HG02884 (cell line): Measurements from ENCODE around the gene HTR2A.

Source experiments
- ATAC-seq: cut with Tn5 transposase; IDR thresholded peaks from one replicate; pipeline ENCODE4 v1.9.1; 2021; ENCODE audit warnings: mild to moderate bottlenecking, moderate library complexity; ENCODE audit not compliant: unreplicated experiment

Gene HTR2A

DNA sequence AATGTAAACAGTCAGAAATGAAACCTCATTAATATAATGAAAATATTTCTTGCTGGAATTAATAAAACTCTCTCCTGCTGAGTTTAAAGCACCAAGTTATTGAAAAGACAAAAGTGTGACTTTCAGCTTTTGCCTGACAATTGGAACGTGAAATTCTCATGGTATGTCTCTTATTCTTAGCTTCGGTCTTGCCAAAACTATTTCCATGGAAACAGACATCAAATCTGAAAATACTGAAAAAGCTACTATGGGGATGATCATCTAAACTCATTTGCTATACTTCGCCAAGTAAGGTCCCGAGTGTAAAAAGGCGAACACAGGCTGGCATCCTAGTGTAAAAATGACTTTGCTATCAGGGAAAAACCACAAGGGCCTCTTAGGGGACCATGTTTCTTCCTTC lies 22.8 kb downstream of the HTR2A start:
- ATAC-seq, result no peak

DNA sequence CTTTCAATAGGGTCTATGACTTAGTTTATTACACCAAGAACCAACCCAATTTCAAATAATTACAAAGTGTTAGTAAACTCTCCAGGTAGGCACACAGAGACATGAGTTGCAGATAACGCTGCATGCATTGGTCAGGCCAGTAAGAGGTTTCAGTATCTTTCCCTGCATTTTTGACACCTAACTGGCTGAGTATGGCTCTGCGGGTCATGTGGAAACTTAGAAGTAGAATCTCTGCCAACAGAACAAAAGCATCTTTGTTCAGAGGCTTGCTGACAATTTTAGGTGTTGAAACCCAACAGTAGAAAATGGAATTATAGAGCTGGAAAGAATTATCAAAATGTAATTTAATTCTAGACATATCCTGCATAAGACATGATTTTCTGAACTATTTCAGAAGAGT lies 25.3 kb downstream of the HTR2A start:
- no peak for ATAC-seq

DNA sequence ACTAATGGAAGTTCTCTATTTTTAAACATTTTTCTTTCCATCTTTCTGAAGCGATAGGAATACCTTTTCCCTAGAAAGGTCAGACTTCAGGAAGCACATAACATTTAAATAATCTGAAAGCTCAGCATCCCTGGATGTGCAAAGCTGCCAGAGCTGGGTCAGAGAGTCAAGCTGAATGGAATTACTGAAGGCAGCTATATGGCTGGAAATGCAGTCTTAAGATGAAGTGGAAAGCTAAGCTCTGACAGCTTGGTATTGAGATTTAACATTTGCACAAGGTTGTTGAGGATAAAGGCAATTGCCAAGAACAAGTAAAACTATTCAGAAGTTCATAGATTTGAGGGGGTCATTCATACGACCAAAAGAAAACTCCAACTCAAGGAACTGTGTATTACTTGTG lies 28.8 kb downstream of the HTR2A start:
- no peak for ATAC-seq

DNA sequence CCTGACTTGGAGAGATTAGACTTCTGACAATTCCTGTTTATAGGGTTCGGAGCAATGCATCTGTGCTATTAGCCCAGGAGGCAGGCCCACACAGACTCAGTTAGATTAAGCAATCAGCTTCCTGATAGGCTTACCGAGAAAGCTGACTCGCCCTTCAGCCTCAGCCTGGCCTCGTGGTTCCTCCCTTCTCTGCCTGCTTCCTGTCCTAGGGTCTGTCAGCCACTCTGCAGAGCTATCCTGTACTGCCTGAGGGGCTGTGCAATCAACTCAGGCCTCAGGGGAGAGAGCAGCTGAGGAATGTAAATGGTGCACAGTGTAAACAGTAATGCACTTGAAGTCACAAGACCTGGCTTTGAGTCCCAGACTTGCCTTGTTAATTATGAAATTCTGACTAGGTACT lies 30.7 kb downstream of the HTR2A start:
- ATAC-seq, result no peak

DNA sequence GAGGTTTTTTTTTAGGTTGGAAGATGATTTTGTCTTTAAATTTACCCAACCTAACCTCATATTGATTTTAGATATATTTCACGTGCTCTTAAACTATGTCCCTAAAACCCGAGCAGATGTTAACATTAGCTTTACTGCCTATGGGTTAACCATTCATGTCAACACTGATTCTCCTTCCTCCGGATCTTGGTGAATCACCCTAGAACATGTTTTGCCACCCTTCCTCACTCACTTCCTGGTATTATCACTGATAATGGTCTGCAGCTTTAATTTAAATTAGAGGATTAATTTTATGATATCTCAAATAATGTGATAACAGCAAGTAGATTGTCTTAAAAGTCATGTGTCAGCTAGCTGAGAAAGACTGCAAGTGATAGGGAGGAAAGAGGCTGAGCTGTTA lies 31.9 kb downstream of the HTR2A start:
- ATAC-seq, result no peak

DNA sequence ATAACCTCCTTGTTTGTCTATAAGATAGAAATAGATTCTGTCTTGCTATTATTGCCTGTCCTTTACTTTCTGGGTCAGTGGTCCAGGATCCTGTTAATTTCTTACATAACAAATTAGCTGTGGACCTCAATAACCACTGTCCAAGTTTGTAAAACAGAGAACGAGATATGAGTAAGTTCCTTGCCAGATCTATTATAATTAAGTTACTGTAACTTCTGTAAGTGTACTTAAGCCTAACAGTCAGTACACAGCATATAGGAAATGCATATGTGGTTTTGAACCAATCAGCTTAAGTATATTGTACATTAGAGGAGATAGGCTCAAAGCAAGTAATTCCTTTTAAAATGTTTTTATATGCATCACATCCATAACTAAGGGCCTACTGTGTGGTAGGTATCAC lies 34.9 kb downstream of the HTR2A start:
- ATAC-seq, result peak; percentile 69

DNA sequence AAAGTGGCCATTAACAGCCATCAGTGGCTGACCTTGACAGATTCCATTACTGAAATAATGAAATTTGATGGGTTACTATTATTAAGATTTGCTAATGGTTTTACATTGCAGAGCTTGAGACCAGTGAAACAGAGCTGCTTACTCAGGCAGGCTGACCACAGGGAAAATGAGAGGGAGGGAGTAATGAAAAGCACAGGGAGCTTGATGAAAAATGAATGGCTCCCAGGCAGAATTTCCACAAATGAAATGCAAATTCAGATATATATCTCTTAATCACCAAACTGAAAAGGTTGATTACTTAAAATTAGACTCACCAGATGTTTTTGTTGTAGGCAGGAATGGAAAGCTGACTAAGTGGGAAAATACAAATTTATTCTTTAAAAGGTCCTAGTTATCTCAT lies 36.1 kb downstream of the HTR2A start:
- no peak for ATAC-seq

DNA sequence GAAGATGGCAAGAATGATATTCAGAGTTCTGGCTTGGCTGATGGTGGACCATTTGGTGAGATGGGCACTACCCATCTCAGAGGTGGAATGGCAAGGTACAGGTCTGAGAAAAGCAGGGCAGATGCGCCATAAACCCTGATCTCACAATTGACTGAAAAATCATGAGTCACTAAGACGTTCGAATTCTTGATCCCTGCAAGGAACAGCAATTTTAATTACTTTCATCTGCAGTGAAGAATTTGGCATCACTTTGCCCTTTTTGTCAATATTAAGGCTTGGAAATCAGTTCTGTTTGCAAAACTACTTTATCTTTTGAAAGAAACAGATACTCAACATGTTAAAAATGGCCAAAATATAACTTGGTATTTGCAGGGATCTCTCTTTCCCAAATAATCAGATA lies 38.1 kb downstream of the HTR2A start:
- ATAC-seq, result no peak

DNA sequence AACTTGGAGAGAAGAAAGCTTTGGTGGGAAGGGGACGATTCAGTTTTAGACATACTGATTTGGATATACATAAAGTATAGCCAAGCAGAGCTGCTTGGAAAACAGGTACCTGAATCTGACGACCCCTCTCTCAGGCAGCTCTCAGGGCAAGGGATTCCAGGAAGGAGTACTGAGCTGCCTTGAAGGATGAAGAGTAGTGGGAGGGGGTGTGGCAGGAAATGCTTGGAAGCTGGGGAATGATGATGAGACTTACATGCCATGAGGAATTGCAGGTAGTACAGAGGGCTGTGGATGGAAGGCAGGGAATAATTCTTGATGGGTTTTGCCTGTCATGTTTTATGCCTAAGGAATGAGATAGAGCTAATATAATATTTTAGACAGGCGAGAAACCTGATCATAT lies 38.7 kb downstream of the HTR2A start:
- no peak for ATAC-seq

DNA sequence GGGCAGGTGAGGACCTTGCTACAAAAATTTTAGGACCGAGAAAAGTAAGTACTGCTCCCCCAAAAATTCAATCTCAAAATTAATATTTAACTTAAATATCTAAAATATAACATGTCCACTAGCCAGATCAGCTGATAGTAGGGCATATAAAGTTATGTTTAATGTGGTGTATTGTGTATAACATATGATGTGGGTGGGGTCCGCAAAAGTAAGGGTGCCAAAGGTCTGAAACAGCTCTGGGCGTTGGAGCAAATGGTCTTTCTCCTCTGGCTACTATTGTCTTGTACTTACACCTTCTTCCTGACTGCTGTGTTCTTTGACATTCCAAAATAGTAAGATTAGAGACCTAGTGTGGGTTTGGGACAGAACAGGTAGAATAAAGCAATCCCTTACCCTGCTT lies 41.2 kb downstream of the HTR2A start:
- no peak for ATAC-seq

DNA sequence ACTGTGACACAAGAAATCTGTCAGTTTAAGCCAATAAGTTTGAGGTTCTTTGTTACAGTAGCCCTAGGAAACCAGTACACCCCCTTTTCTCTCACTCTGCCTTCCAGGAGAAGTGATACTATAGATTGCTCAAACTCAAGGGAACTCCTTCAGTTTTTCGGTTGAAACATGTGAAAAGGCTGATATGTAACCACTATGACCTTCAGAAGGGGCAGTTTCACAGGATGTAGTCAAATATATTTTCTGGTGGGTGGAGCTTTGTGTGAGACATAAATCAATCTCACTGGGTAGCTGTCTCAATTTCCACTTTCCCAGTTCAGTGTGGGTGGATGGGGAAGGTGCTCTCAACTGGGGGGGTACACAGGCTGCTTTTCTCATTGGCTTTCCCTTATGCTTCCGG lies 41.7 kb downstream of the HTR2A start:
- ATAC-seq, result peak; percentile 87

DNA sequence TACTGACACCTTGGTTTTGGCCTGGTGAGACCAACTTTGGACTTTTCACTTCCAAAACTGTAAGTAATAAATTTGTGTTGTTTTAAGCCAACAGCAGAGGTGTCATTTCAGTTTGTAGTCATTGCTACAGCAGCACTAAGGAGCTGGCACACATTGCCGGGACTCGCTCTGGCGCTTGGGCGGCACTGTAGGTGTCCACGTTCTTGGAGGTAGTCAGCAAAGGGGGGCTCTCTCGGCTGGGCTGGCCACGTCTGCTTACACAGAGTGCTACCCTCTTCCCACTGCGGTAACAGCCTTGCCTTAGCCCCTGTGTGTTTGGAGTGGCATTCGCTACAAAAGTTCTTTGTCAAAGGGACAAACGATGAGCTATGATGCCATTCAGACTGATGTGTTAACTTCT lies 44.7 kb downstream of the HTR2A start:
- no peak for ATAC-seq

DNA sequence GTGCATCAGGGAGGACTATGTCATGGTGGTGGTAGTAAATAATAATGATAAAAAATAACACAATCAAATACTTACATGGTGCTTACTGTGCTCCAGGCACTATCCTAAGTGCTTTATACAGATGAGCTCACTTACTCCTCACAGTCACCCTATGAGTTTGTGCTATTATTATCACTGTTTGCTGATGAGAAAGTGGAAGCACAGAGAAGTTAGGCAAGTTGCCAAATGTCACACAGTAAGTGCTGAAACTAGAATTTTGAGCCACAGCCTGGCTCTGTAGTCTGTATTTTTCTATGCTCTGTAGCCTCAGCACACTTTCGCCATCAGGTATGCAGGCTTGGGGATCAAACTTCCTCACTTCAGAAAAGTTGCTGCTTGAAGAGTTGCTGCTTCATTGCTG lies 46.6 kb downstream of the HTR2A start:
- ATAC-seq, result no peak

DNA sequence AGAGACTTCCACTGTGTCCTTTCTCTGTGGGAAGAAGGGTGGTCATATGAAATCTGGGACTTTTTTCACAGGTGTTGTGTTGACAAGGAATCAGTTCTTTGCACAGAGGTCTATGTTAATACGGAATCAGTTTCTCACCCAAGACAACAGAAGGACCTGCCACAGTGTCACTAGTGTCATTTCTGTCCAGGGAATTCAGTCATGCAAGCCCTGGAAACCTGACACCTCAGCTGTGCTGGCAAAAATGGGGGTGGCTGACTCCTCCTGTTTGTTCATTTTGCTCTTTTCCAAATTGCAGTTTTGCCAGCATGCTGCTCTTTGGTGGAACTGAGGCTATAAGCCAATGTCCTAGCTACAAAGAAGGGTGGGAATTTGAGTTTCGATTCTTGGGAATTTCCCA lies 50.1 kb downstream of the HTR2A start:
- no peak for ATAC-seq

DNA sequence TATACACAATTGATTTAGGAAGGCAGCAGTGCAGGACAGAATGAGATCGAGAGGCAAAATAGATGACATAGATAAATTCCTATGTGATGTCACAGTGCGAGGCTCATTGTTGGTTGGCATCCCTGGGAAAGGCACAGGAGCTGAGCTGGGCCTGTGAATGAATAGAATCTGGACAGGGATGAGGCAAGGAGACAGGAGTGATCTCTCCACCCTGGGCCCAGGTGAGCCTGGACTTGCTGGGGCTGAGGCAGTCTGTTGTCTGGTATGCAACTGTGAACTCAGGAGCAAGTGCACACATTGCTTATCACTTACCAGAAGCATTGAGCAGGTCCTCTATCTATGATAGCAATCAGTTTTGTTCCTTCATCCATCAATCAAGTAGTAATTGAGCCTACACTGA lies 51.7 kb downstream of the HTR2A start:
- no peak for ATAC-seq

DNA sequence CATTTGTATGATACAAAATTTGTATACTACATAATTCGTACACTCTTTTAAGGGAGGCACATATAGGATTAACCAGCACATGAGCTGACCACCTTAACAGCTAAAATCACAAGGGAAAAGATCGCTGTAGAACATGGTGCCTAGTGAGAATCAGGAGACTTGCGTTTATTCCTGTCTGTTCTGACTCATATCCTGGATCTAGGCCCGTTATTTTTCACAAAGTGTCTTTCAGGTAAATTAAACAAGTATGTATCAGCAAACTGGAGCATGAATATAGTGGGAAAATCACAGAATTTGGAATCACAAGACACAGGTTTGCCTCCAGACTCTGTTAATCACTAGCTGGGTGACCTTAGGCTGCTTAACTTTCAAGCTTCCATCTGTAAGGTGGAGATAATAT lies 52.4 kb downstream of the HTR2A start:
- no peak for ATAC-seq

DNA sequence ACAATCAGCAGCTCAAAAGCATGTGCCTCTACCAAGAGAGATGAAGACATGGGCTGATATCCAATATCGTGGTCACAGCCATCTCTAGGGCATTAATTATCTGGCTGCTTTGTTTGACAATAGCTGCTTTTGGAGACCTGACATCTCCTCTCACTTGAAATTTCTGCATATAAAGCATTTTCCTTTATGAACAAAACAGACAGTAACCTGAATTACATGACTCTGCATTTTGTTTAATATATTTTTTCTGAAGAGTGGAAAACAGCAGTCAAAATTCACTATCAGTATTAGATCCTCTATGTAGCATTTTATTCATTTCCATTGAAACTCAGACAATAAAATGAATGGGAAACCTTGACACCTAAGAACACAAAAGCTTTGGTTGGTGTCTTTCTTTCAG lies 57.5 kb downstream of the HTR2A start:
- ATAC-seq, result no peak

DNA sequence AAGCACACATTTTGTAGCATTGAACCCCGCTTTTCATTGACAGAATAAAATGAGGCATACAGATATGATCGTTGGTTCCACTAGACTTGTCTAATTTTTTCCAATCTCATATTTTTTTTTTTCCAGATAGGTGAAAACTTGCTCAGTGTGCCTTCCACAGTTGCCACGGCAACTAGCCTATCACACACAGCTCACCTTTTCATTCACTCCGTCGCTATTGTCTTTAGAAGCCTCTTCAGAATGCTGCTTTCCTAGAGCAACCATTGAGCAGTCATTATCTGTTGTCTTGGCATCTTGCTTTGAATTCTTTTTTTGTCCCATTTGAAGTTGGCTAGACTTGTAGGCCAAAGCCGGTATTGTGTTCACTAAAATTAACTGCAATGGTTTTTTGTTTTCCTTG lies 62.2 kb downstream of the HTR2A start:
- ATAC-seq, result no peak

DNA sequence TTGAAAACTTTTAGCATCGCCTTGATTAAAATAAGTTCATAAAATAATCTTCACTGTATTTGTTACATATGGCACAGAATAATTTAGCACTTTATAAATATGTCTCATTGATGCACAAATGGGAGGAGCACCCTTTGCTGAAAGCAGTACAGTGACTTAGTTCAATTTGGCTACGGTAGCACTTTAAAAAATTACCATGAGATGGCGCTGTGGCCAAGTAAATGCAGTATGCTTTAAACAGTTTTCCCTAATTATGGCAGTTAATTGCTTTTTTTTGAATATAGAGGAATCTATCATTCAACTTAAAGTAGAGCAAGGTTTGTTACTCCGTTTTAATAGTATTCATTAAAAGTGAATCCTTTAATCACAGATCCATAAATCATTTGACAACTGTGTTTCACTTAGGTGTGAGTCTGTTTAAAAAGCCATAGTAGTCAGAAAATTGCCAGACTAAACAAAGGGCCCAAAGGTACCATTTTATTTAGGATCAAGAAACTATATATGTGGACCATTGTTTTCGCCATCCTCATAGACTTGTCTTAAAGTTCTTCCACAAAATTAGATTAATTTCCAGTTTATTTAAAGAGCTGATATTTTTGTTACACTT lies 65.2 kb downstream of the HTR2A start:
- no peak for ATAC-seq

DNA sequence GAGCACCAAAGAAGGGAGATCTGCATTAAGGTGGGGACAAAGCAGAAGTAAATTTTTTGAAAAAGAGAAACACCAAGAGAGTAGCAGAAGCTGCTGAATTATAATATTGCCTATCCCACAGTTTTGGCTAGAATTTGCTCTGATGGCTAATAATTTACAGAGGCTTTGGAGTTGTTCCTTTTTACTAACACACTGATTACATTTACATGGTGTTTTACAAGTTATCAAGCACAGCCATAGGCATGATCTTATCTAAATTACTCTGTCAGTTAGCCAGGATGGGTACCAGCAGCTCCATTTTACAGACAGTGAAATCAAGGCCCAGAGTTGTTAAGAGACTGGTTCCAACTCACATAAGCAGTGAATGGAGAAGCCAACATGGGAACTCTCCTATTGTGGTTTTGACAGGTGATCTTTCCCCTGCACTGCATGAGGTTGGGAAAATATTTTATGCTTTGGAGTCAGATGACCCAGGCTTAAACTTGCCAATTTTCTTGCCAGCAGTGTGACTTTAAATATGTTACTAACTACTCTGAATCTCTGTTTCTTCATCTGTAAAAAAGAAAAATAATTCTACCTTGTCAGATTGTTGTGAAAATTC lies 66.3 kb downstream of the HTR2A start:
- ATAC-seq, result no peak

DNA sequence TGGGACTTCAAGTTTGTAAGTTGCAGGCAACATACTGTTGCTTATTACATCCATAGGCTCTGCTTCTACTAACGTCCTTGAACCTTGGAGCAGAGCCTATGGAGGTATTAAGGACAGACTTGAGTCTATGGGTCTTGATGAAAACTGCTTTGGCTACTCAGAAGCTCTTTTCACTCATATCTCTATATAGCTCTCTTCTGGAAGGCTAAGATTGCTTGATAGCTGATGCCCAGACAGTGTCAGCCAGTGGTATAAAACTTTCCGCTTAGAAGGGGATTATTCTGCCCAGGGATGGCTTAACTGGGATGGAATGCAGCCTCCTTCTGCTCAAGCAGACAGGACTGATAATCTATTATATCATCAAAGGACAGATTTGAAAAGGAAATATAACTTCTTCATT lies 74.3 kb downstream of the HTR2A start:
- ATAC-seq, result no peak

DNA sequence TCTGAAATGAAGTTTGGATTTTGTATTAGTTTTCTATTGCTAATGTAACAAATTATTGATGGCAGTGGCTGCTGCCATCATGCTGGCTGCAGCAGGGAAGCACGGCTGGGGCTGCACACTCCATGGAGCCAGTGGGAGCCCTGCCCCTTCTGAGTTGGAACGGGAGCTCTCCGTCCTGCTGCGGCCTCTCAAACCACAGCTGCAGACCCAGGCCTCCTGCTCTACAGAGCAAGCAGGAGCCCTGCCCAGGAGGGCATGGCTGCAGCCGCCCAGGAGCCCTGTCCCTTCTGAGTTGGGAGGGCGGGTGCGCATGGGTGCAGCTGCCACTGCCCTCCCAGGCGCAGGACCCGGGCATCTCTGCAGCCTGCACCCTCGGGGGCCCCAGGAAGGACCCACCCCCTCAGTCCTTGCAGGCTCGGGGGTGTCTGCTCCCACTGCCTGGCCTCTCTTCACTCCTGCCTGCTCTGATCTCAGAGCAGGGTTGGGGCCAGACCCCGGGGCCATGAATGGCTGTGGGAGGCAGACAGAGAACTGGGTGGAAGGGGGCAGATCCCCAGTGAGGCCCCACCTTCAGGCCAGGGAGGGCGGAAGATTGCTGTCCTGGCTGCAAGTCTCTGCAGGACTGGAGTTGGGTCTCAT lies 78.9 kb downstream of the HTR2A start:
- no peak for ATAC-seq

DNA sequence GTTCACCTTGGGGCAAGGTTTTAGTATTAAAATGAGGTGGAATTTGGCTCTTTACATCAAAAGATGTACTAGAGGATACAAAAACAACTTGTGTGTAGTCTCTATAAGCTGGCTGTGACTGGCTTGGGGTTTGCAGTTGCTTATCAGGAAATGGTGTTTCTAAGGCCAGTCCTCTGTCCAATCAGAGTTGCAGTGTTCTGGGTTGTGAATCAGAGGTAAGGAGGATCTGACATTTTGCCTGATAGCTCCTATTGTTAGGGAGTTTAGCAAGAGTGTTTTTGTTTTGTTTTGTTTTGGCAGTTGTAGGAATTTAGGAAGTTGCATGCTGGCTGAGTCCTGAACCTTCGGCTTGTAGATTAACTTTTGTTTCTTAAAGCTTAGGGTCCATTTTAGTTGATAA lies 79.8 kb downstream of the HTR2A start:
- no peak for ATAC-seq
